Right lobe of liver (tissue), 4 donors: Measurements from ENCODE around the gene CWF19L2.
"Not testable (repeated sequence)": the region's sequence is repeated elsewhere in the genome, so short reads cannot be mapped to it uniquely, and the experiment has no call there.

ENCODE experiments used
- CTCF ChIP-seq, 4 donors: fragments of 200-600 bp in 3 of 4; fragments of 450-650 bp in 1 of 4; IDR thresholded peaks; one replicate each; pipeline versions ENCODE4 v1.5.1 to v1.8.0; 2016 to 2022; ENCODE audit warnings: antibody characterized with exemption in 4 of 4, mild to moderate bottlenecking in 2 of 4
- POLR2A ChIP-seq: fragments of 450-650 bp; IDR thresholded peaks from one replicate; pipeline ENCODE4 v1.6.1; 2017; ENCODE audit warnings: antibody characterized with exemption, mild to moderate bottlenecking
- donor health status: DM: no; HTN: no; CAD: no.
- donor health status: DM: no; HTN: no; CAD: no.
- donor health status: DM: no; HTN: yes; CAD: no.

GRCh38 chr11:107401131-107401530, 56.5 kb downstream of the CWF19L2 start:
- TF ChIP-seq CTCF (IDR thresholded peaks at IDR 0.05); POLR2A: not testable (repeated sequence)
